UCSD-AML1 (cell line): ENCODE measurements around the gene HUS1B.

Experiments
- DNase-seq: peaks from one replicate; lab custom pipeline; 2025; ENCODE audit not compliant: unreplicated experiment; lab: John Stamatoyannopoulos, UW

The HUS1B gene

GRCh38 chr6:624979-625378 is 31.9 kb downstream of the HUS1B start:
- no peak for DNase-seq

GRCh38 chr6:622462-622861 is 34.4 kb downstream of the HUS1B start:
- DNase-seq = no peak

- no peak for DNase-seq
Measured at GRCh38 chr6:621931-622330, 35.0 kb downstream of the HUS1B start.

GRCh38 chr6:620950-621349 is 36.0 kb downstream of the HUS1B start:
- no peak for DNase-seq

GRCh38 chr6:620166-620565 is 36.7 kb downstream of the HUS1B start:
- DNase-seq = no peak

GRCh38 chr6:617456-618100 is 39.3 kb downstream of the HUS1B start:
- DNase-seq = no peak

GRCh38 chr6:613981-614380 is 42.9 kb downstream of the HUS1B start:
- DNase-seq = no peak

- no peak for DNase-seq
Measured at GRCh38 chr6:611928-612327, 45.0 kb downstream of the HUS1B start.

- DNase-seq = no peak
Measured at GRCh38 chr6:610882-611281, 46.0 kb downstream of the HUS1B start.

- no peak for DNase-seq
Measured at GRCh38 chr6:609905-610304, 47.0 kb downstream of the HUS1B start.

GRCh38 chr6:606829-607379 is 50.0 kb downstream of the HUS1B start:
- DNase-seq = no peak
